ENCODE measurements around the gene KLHL20. TPM values are rescaled to one million over a fixed set of nuclear protein-coding genes. Genes with fewer than 3 reads are reported as not detected.

Gene KLHL20
- total RNA-seq, 6 experiments from 2014 or later: 25.8 to 30.0 (median 27.9) TPM

DNA sequence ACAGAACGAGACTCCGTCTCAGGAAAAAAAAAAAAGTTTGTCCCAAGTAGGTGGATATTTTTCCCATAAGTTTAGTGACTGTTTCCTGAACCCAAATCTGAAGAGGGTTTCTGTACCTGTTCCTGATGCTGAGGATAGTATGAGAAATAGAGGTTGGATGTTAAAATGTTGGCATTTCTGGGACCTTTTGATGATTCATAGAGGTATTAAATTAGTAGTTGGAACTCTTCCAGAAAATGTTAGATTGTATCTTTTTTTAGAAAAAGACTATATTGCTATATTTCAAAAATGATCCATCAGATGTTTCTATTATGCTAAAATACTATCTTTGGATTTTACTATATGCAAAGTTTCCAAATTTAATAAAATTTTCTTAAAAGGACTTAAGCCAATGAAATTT is 112.8 kb downstream of the KLHL20 start:
- no peak for DNase-seq
- H3K27ac Mint-ChIP-seq: no peak overlapping the region
- peaks cover 1% of the 10 kb centered on the region; the same call in 1 of the 2 replicates for H3K27me3 Mint-ChIP-seq (ENCODE audit: insufficient read depth)
- H3K9me3 Mint-ChIP-seq: no peaks in the 10 kb centered on the region; the same call in 1 of the 2 replicates
- peaks cover 37% of the 10 kb centered on the region for H3K4me1 Mint-ChIP-seq (ENCODE audit: low read depth)
- H3K4me3 Mint-ChIP-seq: no peak overlapping the region
- TF ChIP-seq, protein P1, sequence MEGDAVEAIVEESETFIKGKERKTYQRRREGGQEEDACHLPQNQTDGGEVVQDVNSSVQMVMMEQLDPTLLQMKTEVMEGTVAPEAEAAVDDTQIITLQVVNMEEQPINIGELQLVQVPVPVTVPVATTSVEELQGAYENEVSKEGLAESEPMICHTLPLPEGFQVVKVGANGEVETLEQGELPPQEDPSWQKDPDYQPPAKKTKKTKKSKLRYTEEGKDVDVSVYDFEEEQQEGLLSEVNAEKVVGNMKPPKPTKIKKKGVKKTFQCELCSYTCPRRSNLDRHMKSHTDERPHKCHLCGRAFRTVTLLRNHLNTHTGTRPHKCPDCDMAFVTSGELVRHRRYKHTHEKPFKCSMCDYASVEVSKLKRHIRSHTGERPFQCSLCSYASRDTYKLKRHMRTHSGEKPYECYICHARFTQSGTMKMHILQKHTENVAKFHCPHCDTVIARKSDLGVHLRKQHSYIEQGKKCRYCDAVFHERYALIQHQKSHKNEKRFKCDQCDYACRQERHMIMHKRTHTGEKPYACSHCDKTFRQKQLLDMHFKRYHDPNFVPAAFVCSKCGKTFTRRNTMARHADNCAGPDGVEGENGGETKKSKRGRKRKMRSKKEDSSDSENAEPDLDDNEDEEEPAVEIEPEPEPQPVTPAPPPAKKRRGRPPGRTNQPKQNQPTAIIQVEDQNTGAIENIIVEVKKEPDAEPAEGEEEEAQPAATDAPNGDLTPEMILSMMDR (IDR thresholded peaks at IDR 0.05): no peak
- peaks cover 9% of the 10 kb centered on the region for H3K36me3 Mint-ChIP-seq (ENCODE audit: low read depth)

DNA sequence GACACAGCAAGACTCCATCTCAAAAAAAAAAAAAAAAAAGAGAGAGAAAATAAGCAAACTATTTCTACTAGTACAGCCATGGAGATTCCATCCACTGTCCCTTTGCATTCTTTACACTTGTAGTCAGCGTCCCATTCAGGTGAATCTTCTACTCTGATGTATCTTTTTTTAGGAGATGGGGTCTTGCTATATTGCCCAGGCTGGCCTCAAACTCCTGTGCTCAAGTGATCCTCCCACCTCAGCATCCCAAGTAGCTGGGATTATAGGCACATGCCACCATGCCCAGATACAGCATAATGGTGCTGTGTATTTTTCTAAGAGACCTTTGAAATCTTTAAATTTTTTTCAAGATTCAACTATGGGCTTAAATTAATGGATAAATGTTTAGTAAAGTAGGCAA is 118.0 kb downstream of the KLHL20 start:
- peaks cover 5% of the 10 kb centered on the region for H3K4me1 Mint-ChIP-seq (ENCODE audit: low read depth)
- H3K36me3 Mint-ChIP-seq (ENCODE audit: low read depth): peaks cover 4% of the 10 kb centered on the region
- TF ChIP-seq, protein P1 (IDR thresholded peaks at IDR 0.05): no peak
- no peaks in the 10 kb centered on the region; the same call in 1 of the 2 replicates for H3K27me3 Mint-ChIP-seq (ENCODE audit: insufficient read depth)
- H3K4me3 Mint-ChIP-seq: no peak overlapping the region
- DNase-seq: no peak
- H3K9me3 Mint-ChIP-seq: no peaks in the 10 kb centered on the region
- no peak overlapping the region for H3K27ac Mint-ChIP-seq

Other genes with a start within 250 kb of the KLHL20 start
- 1,000 to 10,000 TPM in 2 of 6 experiments, 100 to 1,000 TPM in 4; 527 to 1,396 (median 553) TPM for gene PRDX6, start 237.6 kb upstream of the KLHL20 start, total RNA-seq (2021; fragmentation: NEBNext Ultra II Directional; extraction: Animal tissue kit (Norgen Biotek cat#: 25700))
- gene SLC9C2, start 111.9 kb upstream of the KLHL20 start, total RNA-seq (2021; fragmentation: NEBNext Ultra II Directional; extraction: Animal tissue kit (Norgen Biotek cat#: 25700)): not detected
- gene TEX50, start 79.6 kb upstream of the KLHL20 start, total RNA-seq (2021; fragmentation: NEBNext Ultra II Directional; extraction: Animal tissue kit (Norgen Biotek cat#: 25700)): not detected
- under 1 TPM in 3 of 6 experiments, not detected in 3; 0.11 to 0.31 (median 0.17) TPM for gene ANKRD45, start 45.1 kb upstream of the KLHL20 start, total RNA-seq (2021; fragmentation: NEBNext Ultra II Directional; extraction: Animal tissue kit (Norgen Biotek cat#: 25700))
- 10 to 100 TPM; 20.5 to 28.9 (median 26.1) TPM for gene DARS2, start 109.7 kb downstream of the KLHL20 start, total RNA-seq (2021; fragmentation: NEBNext Ultra II Directional; extraction: Animal tissue kit (Norgen Biotek cat#: 25700))
- gene CENPL, start 109.9 kb downstream of the KLHL20 start, total RNA-seq (2021; fragmentation: NEBNext Ultra II Directional; extraction: Animal tissue kit (Norgen Biotek cat#: 25700)): 10 to 100 TPM; 13.3 to 18.9 (median 15.9) TPM
- gene GAS5, start 153.0 kb downstream of the KLHL20 start, total RNA-seq (2021; fragmentation: NEBNext Ultra II Directional; extraction: Animal tissue kit (Norgen Biotek cat#: 25700)): 100 to 1,000 TPM; 320 to 538 (median 366) TPM
- gene ZBTB37, start 153.4 kb downstream of the KLHL20 start, total RNA-seq (2021; fragmentation: NEBNext Ultra II Directional; extraction: Animal tissue kit (Norgen Biotek cat#: 25700)): 1 to 10 TPM; 4.9 to 6.6 (median 6.0) TPM
- gene SERPINC1, start 202.3 kb downstream of the KLHL20 start, total RNA-seq (2021; fragmentation: NEBNext Ultra II Directional; extraction: Animal tissue kit (Norgen Biotek cat#: 25700)): under 1 TPM in 5 of 6 experiments, not detected in 1; 0.12 to 0.39 (median 0.29) TPM